H9 (cell line): ENCODE measurements around the gene ARVCF. TPM values are rescaled to one million over a fixed set of nuclear protein-coding genes. Genes with fewer than 3 reads are reported as not detected.
A peak's percentile ranks its signal among the peaks of the same experiment; 100 is the strongest.

Source experiments
- DNase-seq: peaks from one replicate; pipeline ENCODE4 v3.0.0-alpha.2; 2017
- H2AFZ ChIP-seq: one replicate; pipeline ENCODE4 v1.6.1; 2013; ENCODE audit warnings: mild to moderate bottlenecking, low read length, control low read depth, moderate library complexity
- H2AK5ac ChIP-seq: 2 replicates; pipeline ENCODE4 v1.6.1; 2013; ENCODE audit warnings: low read length, control low read depth, mixed read lengths; ENCODE audit not compliant: insufficient read length
- H2BK120ac ChIP-seq: one replicate; pipeline ENCODE4 v1.6.1; 2013; ENCODE audit warnings: low read depth, mild to moderate bottlenecking, low read length, control low read depth, inconsistent platforms; ENCODE audit not compliant: poor library complexity, severe bottlenecking
- H2BK12ac ChIP-seq: 2 replicates; pipeline ENCODE4 v1.6.1; 2013; ENCODE audit warnings: low read length, control low read depth, mixed read lengths, low read depth; ENCODE audit not compliant: insufficient read length
- H2BK15ac ChIP-seq: 2 replicates; pipeline ENCODE4 v1.6.1; 2013; ENCODE audit warnings: low read depth, low read length, control low read depth
- H2BK20ac ChIP-seq: one replicate; pipeline ENCODE4 v1.6.1; 2013; ENCODE audit warnings: low read depth, mild to moderate bottlenecking, low read length, control low read depth, inconsistent platforms; ENCODE audit not compliant: poor library complexity, severe bottlenecking
- H2BK5ac ChIP-seq: 2 replicates; pipeline ENCODE4 v1.6.1; 2013; ENCODE audit warnings: low read length, control low read depth, mixed read lengths; ENCODE audit not compliant: insufficient read length
- H3K14ac ChIP-seq: 2 replicates; pipeline ENCODE4 v1.6.1; 2013; ENCODE audit warnings: low read length, control low read depth; ENCODE audit not compliant: insufficient read depth
- H3K18ac ChIP-seq: 2 replicates; pipeline ENCODE4 v1.6.1; 2013; ENCODE audit warnings: low read depth, mild to moderate bottlenecking, mixed read lengths, low read length, control low read depth; ENCODE audit not compliant: insufficient read length
- H3K23ac ChIP-seq: 2 replicates; pipeline ENCODE4 v1.6.1; 2013; ENCODE audit warnings: low read length, control low read depth, mixed read lengths, low read depth; ENCODE audit not compliant: insufficient read length
- H3K23me2 ChIP-seq: 2 replicates; pipeline ENCODE4 v1.6.1; 2013; ENCODE audit warnings: low read depth, mild to moderate bottlenecking, mixed read lengths, low read length, control low read depth; ENCODE audit not compliant: insufficient read length, poor library complexity, severe bottlenecking
- H3K27ac ChIP-seq: 2 replicates; pipeline ENCODE4 v1.5.1; 2013; ENCODE audit warnings: low read length, control low read depth, mixed read lengths, low read depth; ENCODE audit not compliant: insufficient read length
- H3K27me3 ChIP-seq: 2 replicates; pipeline ENCODE4 v1.6.1; 2013; ENCODE audit warnings: low read length, control low read depth, inconsistent platforms; ENCODE audit not compliant: insufficient read depth
- H3K4ac ChIP-seq: 2 replicates; pipeline ENCODE4 v1.6.1; 2013; ENCODE audit warnings: low read depth, mild to moderate bottlenecking, control low read depth, inconsistent platforms, low read length, moderate library complexity
- H3K4me1 ChIP-seq: 2 replicates; pipeline ENCODE4 v1.6.1; 2013; ENCODE audit warnings: low read length, control low read depth, inconsistent platforms; ENCODE audit not compliant: insufficient read depth
- H3K4me2 ChIP-seq: 2 replicates; pipeline ENCODE4 v1.6.1; 2013; ENCODE audit warnings: low read length, control low read depth, mixed read lengths; ENCODE audit not compliant: insufficient read length, insufficient read depth
- H3K56ac ChIP-seq: 2 replicates; pipeline ENCODE4 v1.6.1; 2013; ENCODE audit warnings: low read depth, mild to moderate bottlenecking, mixed read lengths, low read length, control low read depth; ENCODE audit not compliant: insufficient read length
- H3K79me1 ChIP-seq: 2 replicates; pipeline ENCODE4 v1.6.1; 2013; ENCODE audit warnings: low read depth, mild to moderate bottlenecking, moderate library complexity, low read length, control low read depth, inconsistent platforms; ENCODE audit not compliant: insufficient read depth, poor library complexity, severe bottlenecking
- H3K79me2 ChIP-seq: 2 replicates; pipeline ENCODE4 v1.6.1; 2013; ENCODE audit warnings: low read length, control low read depth, inconsistent platforms; ENCODE audit not compliant: insufficient read depth
- H3K9ac ChIP-seq: 2 replicates; pipeline ENCODE4 v1.6.1; 2013; ENCODE audit warnings: low read length, control low read depth, mixed read lengths; ENCODE audit not compliant: insufficient read length; ENCODE audit errors: extremely low read depth
- H3K9me3 ChIP-seq: one replicate; pipeline ENCODE4 v1.6.1; 2013; ENCODE audit warnings: low read depth, low read length, inconsistent platforms; ENCODE audit not compliant: control insufficient read depth
- H3T11ph ChIP-seq: one replicate; pipeline ENCODE4 v1.6.1; 2013; ENCODE audit warnings: mild to moderate bottlenecking, low read length, control low read depth, inconsistent platforms
- H4K20me1 ChIP-seq: one replicate; pipeline ENCODE4 v1.6.1; 2013; ENCODE audit not compliant: control insufficient read depth, insufficient read length, insufficient read depth
- H4K5ac ChIP-seq: 2 replicates; pipeline ENCODE4 v1.6.1; 2013; ENCODE audit warnings: low read depth, mild to moderate bottlenecking, mixed read lengths, low read length, control low read depth; ENCODE audit not compliant: insufficient read length
- H4K8ac ChIP-seq: replicated peaks from 2 replicates; pipeline ENCODE4 v1.6.1; 2013; ENCODE audit warnings: low read length, control low read depth, mixed read lengths, low read depth; ENCODE audit not compliant: insufficient read length
- H4K91ac ChIP-seq: 2 replicates; pipeline ENCODE4 v1.6.1; 2013; ENCODE audit warnings: low read depth, mild to moderate bottlenecking, moderate library complexity, mixed read lengths, low read length, control low read depth; ENCODE audit not compliant: insufficient read length
- H3K27ac Mint-ChIP-seq, 3 experiments: 2 replicates in 2 of 3; 3 replicates in 1 of 3; pipeline ENCODE4 v1.8.0; 2020 to 2021; ENCODE audit warnings: mixed read lengths in 3 of 3, mild to moderate bottlenecking in 1 of 3, moderate library complexity in 1 of 3
- H3K27me3 Mint-ChIP-seq: 2 replicates; pipeline ENCODE4 v1.8.0; 2021; ENCODE audit warnings: low read depth, mild to moderate bottlenecking, moderate library complexity, mixed read lengths
- H3K36me3 Mint-ChIP-seq, 3 experiments: 2 replicates in 2 of 3; 3 replicates in 1 of 3; pipeline ENCODE4 v1.8.0; 2020 to 2021; ENCODE audit warnings: low read depth in 3 of 3, mixed read lengths in 3 of 3; ENCODE audit not compliant: insufficient read depth in 1 of 3
- H3K4me1 Mint-ChIP-seq, 2 experiments: 2 replicates each; pipeline ENCODE4 v1.8.0; 2020; ENCODE audit warnings: mixed read lengths in 2 of 2
- H3K4me3 Mint-ChIP-seq, 2 experiments: 2 replicates in 1 of 2; 3 replicates in 1 of 2; pipeline ENCODE4 v1.8.0; 2020 to 2021; ENCODE audit warnings: mild to moderate bottlenecking in 2 of 2, mixed read lengths in 2 of 2, moderate library complexity in 1 of 2
- H3K9me3 Mint-ChIP-seq, 2 experiments: 2 replicates in 1 of 2; 3 replicates in 1 of 2; pipeline ENCODE4 v1.8.0; 2020; ENCODE audit warnings: mild to moderate bottlenecking in 2 of 2, mixed read lengths in 2 of 2, moderate library complexity in 1 of 2
- WGBS: extraction: QIAGEN DNeasy Blood & Tissue Kit; methylation state at CpG from one replicate; pipeline ENCODE4 v1.1.7; 2013; ENCODE audit warnings: missing lambda C conversion rate, low lambda C conversion rate, mixed read lengths; ENCODE audit not compliant: insufficient read length; ENCODE audit errors: extremely low coverage; 5-methylcytosine and 5-hydroxymethylcytosine counted together
- total RNA-seq: library from RNA; stranded (reverse); gene quantifications from 2 replicates; pipeline ENCODE4 v1.2.1, GENCODE V29; 2021
- TF ChIP-seq, protein P1 (sequence below): fragments of 200-600 bp; sonication (generic); conservative IDR thresholded peaks from 3 replicates; pipeline ENCODE4 v1.8.0; 2021; ENCODE audit warnings: antibody characterized with exemption, mild to moderate bottlenecking

Gene ARVCF
- total RNA-seq, 1 experiment from 2014 or later = 40.7 TPM

DNA sequence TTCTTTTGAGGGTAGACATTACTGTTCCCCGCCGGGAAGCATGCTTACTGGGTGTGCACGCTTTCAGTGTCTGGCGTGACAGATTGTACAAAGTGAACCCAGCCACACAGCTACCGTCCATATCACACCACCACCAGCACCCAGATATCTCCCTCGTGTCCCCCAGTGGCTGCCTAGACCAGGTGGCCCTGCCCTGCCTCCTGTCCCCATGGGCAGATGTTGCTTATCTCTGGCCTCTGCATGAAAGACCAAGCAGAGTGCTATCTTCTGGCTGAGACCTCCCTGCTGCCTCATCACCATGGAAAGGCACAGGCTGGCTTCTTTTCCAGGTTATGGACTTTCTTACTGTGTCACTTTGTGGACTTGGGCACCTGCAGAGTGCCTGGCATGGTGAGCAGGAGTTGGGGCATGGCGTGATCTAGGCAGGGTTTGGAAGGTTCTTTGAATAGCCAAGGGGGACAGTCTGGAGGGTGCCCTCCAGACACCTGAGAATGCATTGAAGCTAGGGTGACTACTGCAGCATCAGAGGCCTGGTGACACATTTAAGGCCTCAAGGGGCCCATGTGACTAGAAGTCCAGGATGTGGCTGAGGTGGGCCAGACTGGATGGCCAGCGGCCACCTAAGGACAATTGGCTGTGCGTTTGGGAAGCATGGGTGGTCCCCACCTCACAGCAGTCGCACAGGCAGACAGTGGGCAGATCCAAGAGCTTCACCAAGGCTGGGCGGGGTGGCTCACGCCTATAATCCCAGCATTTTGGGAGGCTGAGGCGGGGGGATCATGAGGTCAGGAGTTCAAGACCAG lies 9.0 kb upstream of the ARVCF start:
- no peaks in the 10 kb centered on the region for H3K27me3 ChIP-seq
- no peaks in the 10 kb centered on the region for H3K79me1 ChIP-seq
- Mint-ChIP-seq H3K36me3 (no peaks in the 10 kb centered on the region; a peak in 1 of 7 replicates), H3K4me3 (no peak overlapping the region), H3K9me3 (no peaks in the 10 kb centered on the region), H3K4me1 (peaks cover 6 to 7% of the 10 kb centered on the region in 2 experiments; a peak in 3 of 4 replicates), H3K27me3 (peaks cover 3% of the 10 kb centered on the region), H3K27ac (peak overlapping the region in 1 of 3 experiments; percentile 79; a peak in 1 of 7 replicates)
- H4K20me1 ChIP-seq = no peaks in the 10 kb centered on the region
- no peak overlapping the region for H3K18ac ChIP-seq
- no peak overlapping the region for H3K9ac ChIP-seq
- no peak overlapping the region for H2AFZ ChIP-seq
- TF ChIP-seq, protein P1, sequence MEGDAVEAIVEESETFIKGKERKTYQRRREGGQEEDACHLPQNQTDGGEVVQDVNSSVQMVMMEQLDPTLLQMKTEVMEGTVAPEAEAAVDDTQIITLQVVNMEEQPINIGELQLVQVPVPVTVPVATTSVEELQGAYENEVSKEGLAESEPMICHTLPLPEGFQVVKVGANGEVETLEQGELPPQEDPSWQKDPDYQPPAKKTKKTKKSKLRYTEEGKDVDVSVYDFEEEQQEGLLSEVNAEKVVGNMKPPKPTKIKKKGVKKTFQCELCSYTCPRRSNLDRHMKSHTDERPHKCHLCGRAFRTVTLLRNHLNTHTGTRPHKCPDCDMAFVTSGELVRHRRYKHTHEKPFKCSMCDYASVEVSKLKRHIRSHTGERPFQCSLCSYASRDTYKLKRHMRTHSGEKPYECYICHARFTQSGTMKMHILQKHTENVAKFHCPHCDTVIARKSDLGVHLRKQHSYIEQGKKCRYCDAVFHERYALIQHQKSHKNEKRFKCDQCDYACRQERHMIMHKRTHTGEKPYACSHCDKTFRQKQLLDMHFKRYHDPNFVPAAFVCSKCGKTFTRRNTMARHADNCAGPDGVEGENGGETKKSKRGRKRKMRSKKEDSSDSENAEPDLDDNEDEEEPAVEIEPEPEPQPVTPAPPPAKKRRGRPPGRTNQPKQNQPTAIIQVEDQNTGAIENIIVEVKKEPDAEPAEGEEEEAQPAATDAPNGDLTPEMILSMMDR = no peak
- no peaks in the 10 kb centered on the region for H3K9me3 ChIP-seq
- no peak overlapping the region for H4K5ac ChIP-seq
- no peak overlapping the region for H3T11ph ChIP-seq
- H3K23me2 ChIP-seq = peaks cover 9% of the 10 kb centered on the region
- no peak overlapping the region for H2BK15ac ChIP-seq
- no peak overlapping the region for H4K8ac ChIP-seq
- no peak overlapping the region for H4K91ac ChIP-seq
- no peak overlapping the region for H2AK5ac ChIP-seq
- H3K14ac ChIP-seq = no peak overlapping the region
- no peaks in the 10 kb centered on the region for H3K79me2 ChIP-seq
- H2BK5ac ChIP-seq = no peak overlapping the region
- H3K56ac ChIP-seq = no peak overlapping the region
- no peak overlapping the region for H2BK120ac ChIP-seq
- H2BK20ac ChIP-seq = no peak overlapping the region
- no peak overlapping the region for H3K23ac ChIP-seq
- peak; percentile 10 for DNase-seq
- no peak overlapping the region for H3K27ac ChIP-seq
- H3K4ac ChIP-seq = no peak overlapping the region
- H3K4me1 ChIP-seq = no peaks in the 10 kb centered on the region
- H3K4me2 ChIP-seq = no peak overlapping the region
- WGBS = no CpG with 5 or more reads among the region's 13 CpGs
- no peak overlapping the region for H2BK12ac ChIP-seq
